ENCODE data around the gene MAP7D3.
"Not testable (repeated sequence)": the region's sequence is repeated elsewhere in the genome, so short reads cannot be mapped to it uniquely, and the experiment has no call there.

Gene MAP7D3

DNA sequence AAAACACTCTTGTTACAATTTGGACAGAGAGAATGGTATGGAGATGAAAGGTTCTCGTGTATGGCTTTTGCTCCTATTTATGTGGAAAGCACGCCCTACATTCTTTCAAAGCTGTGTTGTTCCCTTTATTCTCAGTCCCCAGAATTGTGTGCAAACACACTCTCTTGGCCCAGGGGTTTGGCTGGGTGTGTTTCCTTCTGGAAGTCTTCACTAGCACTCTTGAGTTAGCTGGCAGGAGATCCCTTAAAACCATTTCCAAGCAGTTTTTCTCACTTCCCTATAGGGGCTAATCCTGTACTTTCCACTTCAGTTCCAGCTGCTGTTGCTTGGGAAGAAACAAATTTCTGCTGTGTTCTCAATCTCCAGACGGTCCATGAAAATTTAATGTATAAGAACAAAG lies 68.8 kb downstream of the MAP7D3 start:
- no peak for DNase-seq (ENCODE audit: low read depth)

DNA sequence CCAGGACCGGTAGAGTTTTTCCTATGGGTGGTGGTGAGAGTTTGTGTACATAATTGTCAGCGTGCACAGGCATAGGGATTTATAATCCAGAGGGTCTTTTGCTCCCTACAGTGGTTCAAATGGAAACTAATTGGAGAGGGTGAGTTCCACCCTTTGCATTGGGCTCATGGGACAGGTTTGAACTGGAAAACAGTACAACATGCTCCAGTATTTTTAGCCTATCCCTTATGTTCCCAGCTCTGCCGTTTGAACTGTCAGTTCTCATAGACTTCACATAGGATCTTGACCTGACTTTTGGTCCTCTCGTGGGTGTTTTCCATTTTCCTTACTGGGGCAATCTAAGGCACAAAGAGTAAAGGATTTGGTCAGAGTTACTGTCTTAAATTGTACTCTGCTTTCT lies 72.1 kb downstream of the MAP7D3 start:
- no peak for DNase-seq (ENCODE audit: low read depth)

DNA sequence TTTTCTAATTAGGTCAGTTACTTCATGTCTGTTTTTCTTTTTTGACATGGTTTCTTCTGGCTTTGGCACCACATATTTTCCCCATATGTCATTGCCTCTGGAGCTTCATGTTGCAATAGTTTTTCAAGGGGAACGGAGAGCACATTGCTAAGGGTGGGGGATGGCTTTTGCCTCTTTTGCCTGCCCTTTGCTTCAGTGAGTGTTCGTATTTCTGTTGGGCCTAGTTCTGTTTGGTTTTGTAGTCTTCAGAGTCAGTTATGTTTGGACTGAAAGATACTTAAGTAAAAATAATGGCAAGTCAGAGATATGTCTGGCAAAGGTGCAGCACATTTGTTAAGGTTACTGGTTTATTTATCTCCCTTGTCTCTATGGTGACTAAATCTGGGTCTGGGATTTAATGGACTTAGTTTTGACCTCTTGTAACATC lies 74.8 kb downstream of the MAP7D3 start:
- no peak for DNase-seq (ENCODE audit: low read depth)

DNA sequence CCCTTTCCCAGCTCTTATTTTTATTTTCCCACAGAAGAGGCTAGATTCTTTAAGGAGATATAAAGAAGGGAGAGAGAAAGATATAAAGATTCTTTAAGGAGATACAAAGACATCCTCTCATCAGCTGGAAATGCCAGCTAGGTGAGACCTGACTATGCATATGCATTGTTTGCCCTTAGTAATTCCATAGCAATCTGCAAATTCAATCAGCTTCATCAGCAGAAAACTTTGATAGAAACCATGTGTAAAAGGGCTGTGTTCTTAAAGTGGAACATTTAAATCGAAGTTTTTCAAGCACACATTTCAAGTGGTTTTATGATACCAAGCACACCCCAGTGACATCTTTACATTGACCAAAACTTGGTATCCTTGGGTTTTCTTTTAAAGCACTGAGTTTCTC lies 79.8 kb downstream of the MAP7D3 start:
- DNase-seq (ENCODE audit: low read depth), result no peak

DNA sequence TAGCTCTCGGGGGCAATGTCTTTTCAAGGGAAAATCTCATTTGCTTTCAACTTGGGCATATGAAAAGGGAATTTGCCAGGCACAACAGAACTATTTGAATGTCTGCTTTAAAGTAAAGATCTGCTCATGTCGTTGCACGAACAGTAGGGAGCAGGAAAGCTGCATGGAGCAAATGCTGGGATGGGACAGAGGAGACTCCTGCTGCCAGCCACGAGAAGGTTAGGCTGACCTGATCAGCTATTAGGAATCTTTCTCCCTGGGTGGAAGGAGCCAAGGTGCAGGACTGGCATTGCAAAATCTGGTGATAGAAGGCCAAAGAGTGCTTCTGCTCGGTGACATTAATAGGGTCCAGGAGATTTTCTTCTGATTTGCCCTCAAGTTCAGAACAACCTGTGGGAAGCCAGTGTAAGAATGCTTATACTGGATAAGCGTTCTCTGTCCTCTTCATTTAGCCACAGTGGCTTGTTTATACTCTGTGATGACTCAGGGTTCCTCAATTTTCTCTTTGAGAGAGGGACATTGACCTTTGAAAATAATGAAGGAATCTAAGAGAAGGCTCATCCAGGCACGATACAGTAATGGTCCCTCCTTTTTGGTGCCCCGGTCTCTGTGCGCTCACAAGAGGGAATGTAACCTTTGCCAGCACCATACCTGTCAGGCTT lies 80.9 kb downstream of the MAP7D3 start:
- no peak for DNase-seq (ENCODE audit: low read depth)

DNA sequence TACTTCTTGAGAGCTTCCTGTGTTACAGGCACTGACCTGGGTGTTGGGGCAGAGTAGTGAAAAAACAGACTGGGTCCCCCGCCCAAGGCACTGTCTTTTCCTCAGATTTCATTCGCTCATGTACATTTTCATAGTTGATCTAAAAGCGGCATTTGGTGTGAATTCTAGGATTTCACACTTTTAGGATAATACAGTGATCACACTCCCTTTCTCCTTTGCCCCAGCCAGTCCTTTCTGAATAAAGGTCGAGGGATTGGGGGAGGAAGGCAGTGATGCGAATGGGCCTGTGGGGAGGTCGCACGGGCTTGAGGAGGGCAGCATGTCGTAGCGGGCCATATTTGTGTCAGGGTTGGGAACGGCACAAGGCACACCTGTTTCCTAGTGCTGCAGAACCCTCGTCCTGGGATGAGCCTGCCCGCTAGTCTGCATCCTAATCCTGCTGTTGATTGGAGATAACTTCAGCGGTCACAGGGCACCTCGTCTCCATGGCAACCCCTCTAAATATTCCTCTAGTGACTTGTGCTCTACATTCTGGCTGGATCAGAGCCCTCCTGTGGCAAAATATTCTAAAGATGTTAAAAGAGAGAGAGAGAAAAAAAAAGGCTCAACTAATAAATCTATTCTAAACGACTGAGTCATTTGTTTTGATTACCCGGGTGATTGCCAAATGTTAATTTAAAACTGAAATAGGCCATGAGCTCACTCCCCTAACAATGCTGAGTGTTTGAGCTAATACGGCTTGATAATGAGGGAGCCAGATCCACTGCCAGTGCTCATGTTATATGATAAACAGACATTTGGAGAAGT lies 82.1 kb downstream of the MAP7D3 start:
- DNase-seq (ENCODE audit: low read depth), result no peak

DNA sequence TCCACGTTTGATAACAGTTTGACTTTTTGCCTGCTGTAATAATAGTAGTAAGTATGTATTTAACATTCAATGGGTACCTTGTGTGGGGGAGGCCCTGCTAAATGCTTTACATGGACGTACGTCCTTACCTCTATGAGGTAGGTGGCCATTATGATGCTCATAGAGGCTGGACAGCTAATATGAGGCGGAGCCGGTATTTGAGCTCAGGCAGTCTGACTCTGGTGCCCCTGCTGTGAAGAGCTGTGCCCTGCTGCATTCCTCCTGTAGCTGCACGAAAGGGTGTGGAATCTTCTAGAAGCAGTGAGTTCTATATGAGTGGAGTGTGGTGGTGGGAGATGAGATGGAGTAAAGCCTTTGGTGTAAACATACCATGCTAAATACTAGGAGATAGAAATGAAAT lies 83.2 kb downstream of the MAP7D3 start:
- DNase-seq (ENCODE audit: low read depth), result not testable (repeated sequence)

DNA sequence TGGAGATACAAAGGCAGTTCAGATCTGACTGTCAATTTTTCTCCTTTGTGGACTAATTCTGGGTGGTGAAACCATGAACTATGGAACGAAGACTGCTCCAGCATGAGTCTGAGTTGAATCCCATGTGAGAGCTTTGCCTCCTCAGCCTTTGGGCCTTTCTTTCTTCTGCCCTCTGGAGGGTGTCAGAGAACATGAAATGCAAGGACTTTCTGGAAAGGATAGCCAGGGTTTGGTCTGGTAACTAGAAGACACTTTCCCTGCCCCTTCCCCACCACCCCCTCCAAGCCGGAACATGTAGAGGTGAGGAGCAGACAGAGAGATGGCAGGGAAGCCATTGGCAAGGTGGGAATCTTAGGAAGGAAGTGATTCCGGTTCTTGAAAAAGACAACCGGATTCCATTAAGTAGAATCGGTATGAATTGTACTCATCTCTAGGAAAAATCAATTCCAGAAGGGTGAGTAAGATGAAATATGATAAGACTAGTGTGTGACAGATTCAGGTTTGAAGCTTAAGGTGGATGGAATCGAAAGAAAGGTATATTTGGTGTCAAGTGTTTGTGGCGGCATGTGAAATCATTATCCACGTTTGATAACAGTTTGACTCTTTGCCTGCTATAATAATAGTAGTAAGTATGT lies 84.9 kb downstream of the MAP7D3 start:
- no peak for DNase-seq (ENCODE audit: low read depth)

DNA sequence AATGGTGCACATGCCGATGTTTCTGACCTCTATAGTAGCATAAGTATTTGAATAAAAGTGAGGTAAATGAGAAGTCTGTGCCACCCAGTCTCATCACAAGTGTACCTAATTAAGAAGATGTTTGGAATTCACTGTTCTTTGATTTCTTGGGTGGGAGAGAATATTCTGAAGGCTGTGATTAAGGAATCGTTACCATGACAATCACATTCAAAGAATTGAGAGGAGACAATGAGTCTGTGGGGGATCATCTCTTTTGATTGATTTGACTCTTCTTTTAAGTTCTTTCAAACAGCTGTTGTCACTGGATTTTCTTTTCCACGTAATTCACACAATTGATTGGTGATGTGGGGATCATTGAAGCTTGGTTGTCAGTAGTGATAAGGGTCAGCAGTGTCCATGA lies 85.8 kb downstream of the MAP7D3 start:
- no peak for DNase-seq (ENCODE audit: low read depth)

DNA sequence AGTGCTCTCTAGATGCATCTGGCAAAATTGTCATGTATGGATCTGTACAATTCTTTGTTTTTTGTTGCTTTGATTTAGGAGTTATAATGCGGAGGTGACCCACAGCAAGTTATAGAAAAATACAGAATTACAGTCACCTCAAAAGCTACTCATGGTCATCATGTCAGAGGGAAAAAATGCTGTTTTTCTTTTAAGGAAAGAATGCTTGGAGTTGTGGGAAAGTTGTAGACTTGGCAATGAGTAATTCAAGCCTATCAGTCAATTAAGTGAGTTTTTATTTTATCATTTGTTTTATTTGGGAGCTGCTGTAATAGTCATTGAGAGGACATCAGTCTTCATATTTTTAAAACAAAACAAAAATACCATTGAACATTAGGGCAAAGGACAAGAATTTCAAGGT lies 87.5 kb downstream of the MAP7D3 start:
- no peak for DNase-seq (ENCODE audit: low read depth)

Measured in stimulated activated CD8-positive, alpha-beta memory T cell treated with anti-CD3 and anti-CD28 coated beads, Interleukin-7, amount 100 ng/mL, for 24 hours (primary cell).